Astrocyte (in vitro differentiated cells and primary cell): Measurements from ENCODE around the gene SH2B2. TPM values are rescaled to one million over a fixed set of nuclear protein-coding genes. Genes with fewer than 3 reads are reported as not detected.

Experiments used
- DNase-seq: peaks from one replicate; pipeline ENCODE4 v3.0.0-alpha.2; 2010; ENCODE audit warnings: low read depth
- FAIRE-seq: peaks from 2 replicates; lab custom pipeline; 2011; peaks lifted over from hg19 to GRCh38; lab: Jason Lieb, UNC
- H2AFZ ChIP-seq: 2 replicates; pipeline ENCODE4 v1.6.0; 2012; ENCODE audit warnings: low read depth, low read length, inconsistent platforms
- H3K27ac ChIP-seq: 2 replicates; pipeline ENCODE4 v1.5.1; 2011; ENCODE audit warnings: low read depth, low read length, inconsistent platforms
- H3K27me3 ChIP-seq: 2 replicates; pipeline ENCODE4 v1.6.0; 2011; ENCODE audit warnings: low read length, inconsistent platforms; ENCODE audit not compliant: insufficient read depth
- H3K36me3 ChIP-seq: 2 replicates; pipeline ENCODE4 v1.5.1; 2011; ENCODE audit warnings: low read length, inconsistent platforms; ENCODE audit not compliant: insufficient read depth
- H3K4me1 ChIP-seq: 2 replicates; pipeline ENCODE4 v1.5.1; 2011; ENCODE audit warnings: low read length, inconsistent platforms; ENCODE audit not compliant: insufficient read depth
- H3K4me2 ChIP-seq: 2 replicates; pipeline ENCODE4 v1.6.0; 2012; ENCODE audit warnings: low read length, inconsistent platforms
- H3K4me3 ChIP-seq: 2 replicates; pipeline ENCODE4 v1.5.1; 2011; ENCODE audit warnings: low read depth, mild to moderate bottlenecking, low read length, inconsistent platforms; ENCODE audit not compliant: insufficient read depth
- H3K79me2 ChIP-seq: 2 replicates; pipeline ENCODE4 v1.6.0; 2012; ENCODE audit warnings: mild to moderate bottlenecking, low read length, inconsistent platforms; ENCODE audit not compliant: insufficient read depth
- H3K9ac ChIP-seq: 2 replicates; pipeline ENCODE4 v1.6.0; 2012; ENCODE audit warnings: mild to moderate bottlenecking, low read length, inconsistent platforms
- H3K9me3 ChIP-seq: 2 replicates; pipeline ENCODE4 v1.5.1; 2012; ENCODE audit warnings: low read depth, mild to moderate bottlenecking, low read length, inconsistent platforms; ENCODE audit not compliant: insufficient read depth
- H4K20me1 ChIP-seq: 2 replicates; pipeline ENCODE4 v1.6.0; 2012; ENCODE audit warnings: low read length, inconsistent platforms; ENCODE audit not compliant: insufficient read depth
- H3K27ac Mint-ChIP-seq: one replicate; pipeline ENCODE4 v1.8.0; 2021; ENCODE audit warnings: mild to moderate bottlenecking, mixed read lengths; ENCODE audit not compliant: unreplicated experiment
- H3K27me3 Mint-ChIP-seq: one replicate; pipeline ENCODE4 v1.8.0; 2021; ENCODE audit warnings: low read depth, mixed read lengths; ENCODE audit not compliant: unreplicated experiment
- H3K36me3 Mint-ChIP-seq: one replicate; pipeline ENCODE4 v1.8.0; 2021; ENCODE audit warnings: low read depth, mixed read lengths; ENCODE audit not compliant: unreplicated experiment
- H3K4me1 Mint-ChIP-seq: one replicate; pipeline ENCODE4 v1.8.0; 2021; ENCODE audit warnings: low read depth, mixed read lengths; ENCODE audit not compliant: unreplicated experiment
- H3K4me3 Mint-ChIP-seq: one replicate; pipeline ENCODE4 v1.8.0; 2021; ENCODE audit warnings: mild to moderate bottlenecking, moderate library complexity, mixed read lengths; ENCODE audit not compliant: unreplicated experiment
- H3K9me3 Mint-ChIP-seq: one replicate; pipeline ENCODE4 v1.8.0; 2021; ENCODE audit warnings: mild to moderate bottlenecking, mixed read lengths; ENCODE audit not compliant: unreplicated experiment
- EZH2 ChIP-seq: IDR thresholded peaks from 2 replicates; pipeline ENCODE4 v1.6.1; 2012; ENCODE audit warnings: mild to moderate bottlenecking, low read length, inconsistent platforms; ENCODE audit not compliant: insufficient read depth
- total RNA-seq: library from RNA; stranded (reverse); gene quantifications from 2 replicates; pipeline ENCODE4 v1.2.1, GENCODE V29; 2021
- TF ChIP-seq, protein P1 (sequence below): IDR thresholded peaks from 2 replicates; pipeline ENCODE4 v1.5.1; 2011; ENCODE audit warnings: low read depth, mild to moderate bottlenecking, inconsistent platforms, low read length, moderate library complexity; ENCODE audit not compliant: insufficient read depth

Gene SH2B2
- total RNA-seq, 1 donor from 2014 or later = 5.6 TPM

- H3K4me1 Mint-ChIP-seq = peaks cover 11% of the 10 kb centered on the region
These were observed 12.6 kb upstream of the SH2B2 start for GRCh38 chr7:102273749-102274712.

DNA sequence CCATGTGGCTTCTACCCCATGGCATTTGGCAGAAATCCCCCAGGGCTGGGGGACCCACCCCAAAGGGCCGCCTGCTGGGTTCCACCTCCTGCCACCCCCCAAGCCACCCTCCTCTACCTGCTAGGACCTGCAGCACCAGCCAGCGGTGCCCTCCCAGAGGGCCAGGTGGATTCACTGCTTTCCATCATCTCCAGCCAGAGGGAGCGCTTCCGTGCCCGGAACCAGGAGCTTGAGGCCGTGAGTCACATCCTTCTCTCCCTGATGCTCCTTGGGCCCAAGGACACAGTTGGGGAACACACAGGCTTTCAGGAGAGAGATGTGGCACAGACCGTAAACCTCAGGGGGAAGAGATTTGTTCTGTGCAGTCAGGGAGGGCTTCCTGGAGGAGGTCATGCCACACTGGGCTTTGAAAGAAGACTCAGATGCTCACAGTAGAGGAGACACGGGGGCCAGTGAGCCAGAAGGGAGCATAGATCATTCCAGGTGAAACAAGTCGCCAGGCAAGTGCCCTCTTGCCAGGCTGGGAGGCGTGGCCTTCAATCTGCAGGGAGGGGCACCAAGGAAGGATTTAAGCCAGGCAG is 11.5 kb upstream of the SH2B2 start:
- H3K4me1 Mint-ChIP-seq = peaks cover 11% of the 10 kb centered on the region
- no peaks in the 10 kb centered on the region for H3K9me3 ChIP-seq
- peaks cover 2% of the 10 kb centered on the region for H3K27me3 Mint-ChIP-seq
- no peaks in the 10 kb centered on the region for H3K9me3 Mint-ChIP-seq
- H4K20me1 ChIP-seq = no peaks in the 10 kb centered on the region
- DNase-seq (no peak), FAIRE-seq (no peak)
- no peaks in the 10 kb centered on the region for H3K36me3 Mint-ChIP-seq
- no peak overlapping the region for H3K27ac Mint-ChIP-seq
- no peaks in the 10 kb centered on the region for H3K27me3 ChIP-seq
- no peaks in the 10 kb centered on the region for H3K79me2 ChIP-seq
- TF ChIP-seq, protein P1, sequence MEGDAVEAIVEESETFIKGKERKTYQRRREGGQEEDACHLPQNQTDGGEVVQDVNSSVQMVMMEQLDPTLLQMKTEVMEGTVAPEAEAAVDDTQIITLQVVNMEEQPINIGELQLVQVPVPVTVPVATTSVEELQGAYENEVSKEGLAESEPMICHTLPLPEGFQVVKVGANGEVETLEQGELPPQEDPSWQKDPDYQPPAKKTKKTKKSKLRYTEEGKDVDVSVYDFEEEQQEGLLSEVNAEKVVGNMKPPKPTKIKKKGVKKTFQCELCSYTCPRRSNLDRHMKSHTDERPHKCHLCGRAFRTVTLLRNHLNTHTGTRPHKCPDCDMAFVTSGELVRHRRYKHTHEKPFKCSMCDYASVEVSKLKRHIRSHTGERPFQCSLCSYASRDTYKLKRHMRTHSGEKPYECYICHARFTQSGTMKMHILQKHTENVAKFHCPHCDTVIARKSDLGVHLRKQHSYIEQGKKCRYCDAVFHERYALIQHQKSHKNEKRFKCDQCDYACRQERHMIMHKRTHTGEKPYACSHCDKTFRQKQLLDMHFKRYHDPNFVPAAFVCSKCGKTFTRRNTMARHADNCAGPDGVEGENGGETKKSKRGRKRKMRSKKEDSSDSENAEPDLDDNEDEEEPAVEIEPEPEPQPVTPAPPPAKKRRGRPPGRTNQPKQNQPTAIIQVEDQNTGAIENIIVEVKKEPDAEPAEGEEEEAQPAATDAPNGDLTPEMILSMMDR = no peak
- TF ChIP-seq EZH2 = no peak
- H3K4me3 Mint-ChIP-seq = no peak overlapping the region
- peaks cover 16% of the 10 kb centered on the region for H3K4me1 ChIP-seq
- H2AFZ ChIP-seq = no peak overlapping the region
- no peak overlapping the region for H3K4me2 ChIP-seq
- H3K9ac ChIP-seq = no peak overlapping the region
- H3K36me3 ChIP-seq = no peaks in the 10 kb centered on the region
- H3K27ac ChIP-seq = no peak overlapping the region
- H3K4me3 ChIP-seq = no peak overlapping the region

More at GRCh38 chr7:102273749-102274712, 12.6 kb upstream of the SH2B2 start:
- Histone ChIP-seq H3K4me1 (peaks cover 16% of the 10 kb centered on the region), H4K20me1 (no peaks in the 10 kb centered on the region), H3K27ac (no peak overlapping the region), H2AFZ (no peak overlapping the region), H3K9ac (peak overlapping the region; percentile 2), H3K79me2 (no peaks in the 10 kb centered on the region), H3K4me2 (peak overlapping the region; percentile 46), H3K36me3 (no peaks in the 10 kb centered on the region), H3K27me3 (no peaks in the 10 kb centered on the region), H3K9me3 (no peaks in the 10 kb centered on the region), H3K4me3 (no peak overlapping the region)
- Mint-ChIP-seq H3K4me3 (no peak overlapping the region), H3K36me3 (no peaks in the 10 kb centered on the region), H3K27ac (no peak overlapping the region), H3K27me3 (peaks cover 3% of the 10 kb centered on the region), H3K9me3 (no peaks in the 10 kb centered on the region)
- FAIRE-seq (no peak), DNase-seq (peak; percentile 31)
- no peak for TF ChIP-seq EZH2

DNA sequence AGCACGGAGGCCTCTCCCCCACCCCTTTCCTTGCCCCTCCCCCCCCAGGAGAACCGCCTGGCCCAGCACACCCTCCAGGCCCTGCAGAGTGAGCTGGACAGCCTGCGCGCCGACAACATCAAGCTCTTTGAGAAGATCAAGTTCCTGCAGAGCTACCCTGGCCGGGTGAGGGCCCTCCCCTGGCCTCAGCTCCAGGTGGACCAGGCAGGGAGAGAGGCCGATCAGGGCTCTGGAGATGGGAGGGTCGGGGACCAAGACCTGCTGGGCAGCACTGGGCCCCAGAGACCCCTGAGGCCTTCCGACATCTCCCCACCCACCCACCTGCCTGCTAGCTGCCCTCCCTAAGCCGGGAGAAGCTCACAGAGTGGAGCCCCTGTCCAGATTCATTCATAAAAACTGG is 8.8 kb upstream of the SH2B2 start:
- Mint-ChIP-seq H3K27me3 (no peaks in the 10 kb centered on the region), H3K36me3 (no peaks in the 10 kb centered on the region), H3K4me3 (no peak overlapping the region), H3K4me1 (peaks cover 8% of the 10 kb centered on the region), H3K27ac (no peak overlapping the region), H3K9me3 (no peaks in the 10 kb centered on the region)
- Histone ChIP-seq H2AFZ (no peak overlapping the region), H3K4me2 (no peak overlapping the region), H3K27ac (no peak overlapping the region), H3K79me2 (no peaks in the 10 kb centered on the region), H3K36me3 (no peaks in the 10 kb centered on the region), H4K20me1 (no peaks in the 10 kb centered on the region), H3K9ac (no peak overlapping the region), H3K27me3 (no peaks in the 10 kb centered on the region), H3K9me3 (no peaks in the 10 kb centered on the region), H3K4me3 (no peak overlapping the region), H3K4me1 (peaks cover 9% of the 10 kb centered on the region)
- TF ChIP-seq, protein P1 = no peak
- TF ChIP-seq EZH2 = no peak
- FAIRE-seq = no peak
- DNase-seq = no peak
